HG03378 (cell line): ENCODE measurements around the gene PRR36.
"Not testable (repeated sequence)": the region's sequence is repeated elsewhere in the genome, so short reads cannot be mapped to it uniquely, and the experiment has no call there.

Experiments used
- ATAC-seq: cut with Tn5 transposase; IDR thresholded peaks from one replicate; pipeline ENCODE4 v1.9.1; 2021; ENCODE audit warnings: mild to moderate bottlenecking, moderate library complexity; ENCODE audit not compliant: unreplicated experiment

Gene PRR36

GRCh38 chr19:7874076-7874896 is at the start of gene PRR36:
Gene PRR36 (minus strand): TSS chr19:7874390. CDS start chr19:7873689, 701 bp downstream.
- no peak for ATAC-seq

- ATAC-seq: no peak
Observed at GRCh38 chr19:7923295-7924191, 49.4 kb upstream of the PRR36 start.

DNA sequence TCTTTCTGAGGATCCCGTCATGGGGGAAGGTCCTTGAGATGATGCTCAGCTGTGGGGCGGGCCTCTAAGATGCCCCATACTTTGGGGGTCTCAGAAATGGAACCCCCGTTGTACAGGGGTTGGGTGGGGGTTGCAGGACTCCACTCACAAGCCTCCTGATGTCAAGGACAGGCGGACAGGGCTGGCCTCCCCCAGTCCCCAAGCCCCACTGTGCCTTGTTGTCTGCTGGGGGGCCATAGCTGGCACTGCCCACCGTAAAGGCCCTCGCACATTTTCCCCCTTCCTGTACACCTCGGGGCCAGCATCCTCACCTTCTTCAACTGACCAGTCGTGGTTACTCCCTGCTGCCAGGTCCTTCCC is 48.6 kb upstream of the PRR36 start:
- ATAC-seq: no peak

DNA sequence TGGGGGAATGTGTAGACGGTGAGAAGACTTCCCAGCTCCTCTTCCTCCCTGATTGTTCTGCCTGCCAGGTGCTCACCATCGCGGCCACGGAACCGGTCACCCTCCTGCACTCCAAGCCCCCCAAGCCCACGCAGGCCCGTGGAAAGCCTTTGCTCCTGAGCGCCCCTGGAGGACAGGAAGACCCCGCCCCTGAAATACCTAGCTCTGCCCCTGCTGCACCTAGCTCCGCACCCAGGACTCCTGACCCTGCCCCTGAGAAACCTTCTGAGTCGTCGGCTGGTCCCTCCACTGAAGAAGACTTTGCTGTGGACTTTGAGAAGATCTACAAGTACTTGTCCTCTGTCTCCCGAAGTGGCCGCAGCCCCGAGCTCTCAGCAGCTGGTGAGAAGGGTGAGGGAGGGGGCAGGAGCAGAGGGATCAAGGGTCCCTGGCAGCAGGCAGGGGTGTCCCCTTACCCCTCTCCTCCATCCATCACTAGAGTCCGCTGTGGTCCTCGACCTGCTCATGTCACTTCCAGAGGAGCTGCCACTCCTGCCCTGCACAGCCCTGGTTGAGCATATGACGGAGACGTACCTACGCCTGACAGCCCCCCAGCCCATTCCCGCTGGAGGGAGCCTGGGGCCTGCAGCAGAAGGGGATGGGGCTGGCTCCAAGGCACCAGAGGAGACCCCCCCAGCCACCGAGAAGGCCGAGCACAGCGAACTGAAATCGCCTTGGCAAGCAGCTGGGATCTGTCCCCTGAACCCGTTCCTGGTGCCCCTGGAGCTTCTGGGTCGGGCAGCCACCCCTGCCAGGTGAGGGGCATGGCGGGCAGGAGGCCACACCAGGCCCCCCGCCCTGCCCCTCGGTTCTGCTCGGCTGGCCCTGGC is 48.0 kb upstream of the PRR36 start:
- no peak for ATAC-seq

- ATAC-seq: no peak
Observed at GRCh38 chr19:7921302-7921966, 47.2 kb upstream of the PRR36 start.

DNA sequence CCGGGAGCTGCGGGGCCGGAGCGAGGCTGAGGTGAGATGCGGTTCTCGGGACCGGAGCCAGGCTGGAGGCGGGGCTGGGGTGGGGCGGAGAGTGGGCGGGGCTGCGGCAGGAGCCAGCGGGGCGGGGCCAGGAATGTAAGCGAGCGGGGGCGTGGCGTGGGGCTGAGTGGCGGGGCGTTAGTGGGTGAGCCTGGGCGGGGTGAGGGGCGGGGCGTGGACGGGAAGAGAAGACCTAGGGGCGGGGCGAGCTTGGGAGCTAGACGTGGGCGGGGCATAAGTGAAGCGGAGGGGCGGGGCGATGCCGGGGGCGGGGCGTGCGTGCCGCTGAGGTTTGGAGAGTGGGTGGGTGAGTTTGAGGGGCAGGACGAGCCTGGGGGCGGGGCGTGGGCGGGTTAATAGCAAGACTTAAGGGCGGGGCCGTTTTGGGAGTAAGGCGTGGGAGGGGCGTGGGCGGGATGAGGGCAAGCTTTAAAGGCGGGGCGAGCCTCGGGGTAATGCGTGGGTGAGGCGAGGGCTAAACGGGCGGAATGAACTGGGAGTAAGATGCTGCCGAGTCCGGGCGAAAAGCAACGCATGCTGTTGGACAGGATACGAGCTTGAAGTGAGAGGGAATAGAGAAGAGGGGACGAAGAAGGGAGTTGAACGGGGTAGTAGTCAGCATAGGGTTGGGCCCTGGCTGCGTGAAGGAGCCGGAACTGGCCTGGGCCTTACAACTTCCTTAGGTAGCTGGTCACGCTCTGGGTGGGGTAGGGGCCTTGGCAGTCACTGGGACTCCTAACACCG is 46.5 kb upstream of the PRR36 start:
- ATAC-seq: peak; percentile 26

- ATAC-seq: peak; percentile 44
Observed at GRCh38 chr19:7919610-7920518, 45.7 kb upstream of the PRR36 start, which contains the start of gene SNAPC2. Gene SNAPC2 (plus strand): TSS chr19:7920338. CDS start chr19:7920367, 29 bp downstream.

- no peak for ATAC-seq
Observed at GRCh38 chr19:7918615-7919421, 44.6 kb upstream of the PRR36 start.

DNA sequence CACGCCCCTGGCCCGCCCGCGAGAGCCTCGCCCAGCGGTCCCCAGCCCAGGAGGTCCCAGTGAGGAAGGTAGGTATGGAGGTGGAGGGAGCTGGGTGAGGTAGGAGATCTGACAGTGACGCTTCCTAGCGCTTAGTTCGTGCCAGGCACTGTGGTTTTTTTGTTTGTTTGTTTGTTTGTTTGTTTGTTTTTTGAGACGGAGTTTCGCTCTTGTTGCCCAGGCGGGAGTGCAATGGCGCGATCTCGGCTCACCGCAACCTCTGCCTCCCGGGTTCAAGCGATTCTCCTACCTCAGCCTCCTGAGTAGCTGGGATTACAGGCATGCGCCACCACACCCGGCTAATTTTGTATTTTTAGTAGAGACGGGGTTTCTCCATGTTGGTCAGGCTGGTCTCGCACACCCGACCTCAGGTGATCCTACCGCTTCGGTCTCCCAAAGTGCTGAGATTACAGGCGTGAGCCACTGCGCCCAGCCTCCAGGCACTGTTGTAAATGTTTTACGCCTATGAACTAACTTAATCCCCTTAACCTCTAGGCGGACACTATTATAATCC is 43.9 kb upstream of the PRR36 start:
- ATAC-seq: not testable (repeated sequence)

- no peak for ATAC-seq
Observed at GRCh38 chr19:7917267-7918061, 43.3 kb upstream of the PRR36 start.

- ATAC-seq: no peak
Observed at GRCh38 chr19:7916955-7917266, 42.7 kb upstream of the PRR36 start.

DNA sequence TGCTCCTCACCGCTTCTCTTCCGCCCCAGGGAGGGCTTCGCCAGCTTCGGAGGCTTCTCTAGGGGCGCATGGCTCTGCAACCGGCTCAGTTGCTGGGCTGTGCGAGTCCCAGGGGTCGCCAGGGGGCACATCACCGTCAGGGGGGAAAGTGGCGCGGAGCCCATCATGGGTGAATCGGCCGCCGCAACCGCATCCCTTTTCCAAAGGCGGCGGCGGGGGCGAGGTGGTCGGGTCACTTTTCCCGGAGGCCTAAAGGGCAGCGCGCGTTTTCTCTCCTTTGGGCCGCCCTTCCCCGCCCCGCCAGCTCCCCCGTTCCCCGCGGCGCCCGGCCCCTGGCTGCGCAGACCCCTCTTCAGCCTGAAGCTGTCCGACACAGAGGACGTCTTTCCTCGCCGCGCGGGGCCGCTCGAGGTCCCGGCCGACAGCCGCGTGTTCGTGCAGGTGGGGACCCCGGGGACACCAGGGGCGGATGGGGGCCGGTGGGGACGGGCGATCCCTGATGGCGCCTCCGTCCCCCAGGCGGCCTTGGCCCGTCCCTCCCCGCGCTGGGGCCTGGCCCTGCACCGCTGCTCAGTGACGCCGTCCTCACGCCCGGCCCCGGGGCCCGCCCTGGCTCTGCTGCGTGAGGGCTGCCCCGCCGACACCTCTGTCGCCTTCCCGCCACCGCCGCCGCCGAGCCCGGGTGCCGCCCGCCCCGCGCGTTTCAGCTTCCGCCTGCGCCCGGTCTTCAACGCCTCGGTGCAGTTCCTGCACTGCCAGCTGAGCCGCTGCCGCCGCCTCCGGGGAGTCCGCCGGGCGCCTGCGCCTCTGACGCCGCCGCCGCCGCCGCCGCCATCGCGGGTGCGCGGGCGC is 42.1 kb upstream of the PRR36 start:
- ATAC-seq: no peak

DNA sequence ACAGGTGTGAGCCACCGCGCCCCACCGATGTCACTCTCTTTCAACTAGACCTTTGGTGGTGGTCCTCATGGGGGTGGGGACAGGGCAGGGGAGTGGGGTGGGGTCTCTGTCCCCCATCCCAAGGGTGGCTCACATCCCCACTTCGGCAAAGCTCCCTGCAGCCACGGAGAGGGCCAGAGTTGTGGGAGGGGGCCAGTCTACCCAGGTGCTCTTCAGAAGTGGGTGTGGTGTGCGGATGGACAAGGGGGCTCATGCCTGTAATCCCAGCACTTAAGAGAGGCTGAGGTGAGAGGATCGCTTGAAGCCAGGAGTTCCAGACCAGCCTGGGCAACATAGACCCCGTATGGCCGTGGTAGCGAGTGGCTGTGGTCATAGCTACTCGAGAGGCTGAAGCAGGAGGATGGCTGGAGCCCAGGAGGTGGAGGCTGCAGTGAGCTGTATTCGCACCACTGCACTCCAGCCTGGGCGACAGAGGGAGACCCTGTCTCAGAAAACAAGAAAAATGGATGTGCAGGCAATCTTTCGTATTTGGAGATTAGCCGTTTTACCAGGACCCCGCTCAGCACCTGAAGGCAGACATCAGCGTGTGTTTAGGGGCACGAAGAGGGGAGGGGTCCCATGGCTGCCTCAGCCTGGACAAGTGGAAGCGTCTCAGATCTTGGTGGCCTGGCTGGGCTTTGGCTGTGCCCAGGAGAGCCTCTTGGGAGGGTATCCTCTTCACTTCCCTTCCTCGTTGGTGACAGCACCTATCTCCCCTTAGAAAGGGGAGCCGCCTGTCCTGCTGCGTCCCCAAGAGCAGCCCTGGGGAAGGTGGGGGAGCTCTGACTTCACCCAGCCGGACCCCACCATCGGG is 41.3 kb upstream of the PRR36 start:
- no peak for ATAC-seq

DNA sequence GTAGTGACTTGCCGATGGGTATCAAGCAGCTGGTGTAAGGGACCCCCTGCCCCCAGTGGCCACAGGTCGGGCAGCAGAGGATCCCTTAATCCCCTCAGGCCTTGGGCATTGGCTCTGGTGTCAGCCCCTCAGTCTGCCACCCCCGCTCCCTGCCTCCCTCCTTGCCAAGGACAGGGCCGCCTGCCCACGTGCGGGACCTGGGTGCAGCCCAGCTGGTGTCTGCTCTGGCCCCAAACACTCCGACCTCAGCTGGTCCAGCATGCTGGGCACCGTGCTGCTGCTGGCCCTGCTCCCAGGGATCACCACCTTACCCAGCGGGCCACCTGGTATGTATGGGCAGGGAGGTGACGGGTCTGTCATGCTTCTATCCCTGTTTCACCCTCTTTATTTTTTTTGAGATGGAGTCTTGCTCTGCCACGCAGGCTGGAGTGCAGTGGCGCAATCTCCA is 40.4 kb upstream of the PRR36 start, which contains the start of gene TGFBR3L:
TSS of gene TGFBR3L (plus strand) at position 233 of the 448 bp plus-strand sequence.
- no peak for ATAC-seq

DNA sequence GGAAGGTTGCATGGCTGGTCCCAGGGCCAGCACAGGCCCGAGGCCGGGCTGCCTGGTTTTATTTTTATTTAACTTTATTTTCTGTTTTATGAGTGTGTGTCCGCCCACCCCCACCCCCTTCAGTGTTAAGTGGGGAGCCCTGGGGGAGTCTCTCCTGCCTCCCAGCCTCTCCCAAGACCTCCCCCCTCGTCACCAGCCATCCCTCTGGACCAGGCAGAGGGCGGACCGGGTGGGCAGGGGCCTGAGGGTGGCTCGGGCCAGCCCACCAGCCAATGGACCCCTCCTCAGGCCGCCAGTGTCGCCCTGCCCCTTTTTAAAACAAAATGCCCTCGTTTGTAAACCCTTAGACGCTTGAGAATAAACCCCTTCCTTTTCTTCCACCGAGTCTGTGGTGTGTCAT is 39.9 kb upstream of the PRR36 start:
- no peak for ATAC-seq
